Testis (tissue), 3 donors: ENCODE measurements around the gene ADTRP. TPM values are rescaled to one million over a fixed set of nuclear protein-coding genes. Genes with fewer than 3 reads are reported as not detected.

Experiments
- DNase-seq: peaks from one replicate; pipeline ENCODE4 v3.0.0-alpha.2; 2019
- H3K27ac ChIP-seq, 2 donors: fragments of 200-600 bp; sonication (generic); one replicate each; pipeline ENCODE4 v1.5.1; 2019
- H3K27me3 ChIP-seq: fragments of 200-600 bp; sonication (generic); one replicate; pipeline ENCODE4 v1.5.1; 2019
- H3K36me3 ChIP-seq: fragments of 200-600 bp; sonication (generic); one replicate; pipeline ENCODE4 v1.5.1; 2017; ENCODE audit warnings: low read depth; ENCODE audit errors: missing control alignments
- H3K4me1 ChIP-seq: fragments of 200-600 bp; sonication (generic); one replicate; pipeline ENCODE4 v1.5.1; 2019
- H3K4me3 ChIP-seq, 2 donors: fragments of 200-600 bp; sonication (generic); one replicate each; pipeline ENCODE4 v1.5.1; 2017 to 2019
- H3K9me3 ChIP-seq: fragments of 200-600 bp; sonication (generic); one replicate; pipeline ENCODE4 v1.5.1; 2017
- CTCF ChIP-seq, 3 experiments: fragments of 450-650 bp in 2 of 3; fragments of 200-600 bp in 1 of 3; sonication (generic) in 1 of 3; IDR thresholded peaks; one replicate each; pipeline ENCODE4 v1.5.1; 2016 to 2019; ENCODE audit warnings: antibody characterized with exemption in 3 of 3, mild to moderate bottlenecking in 2 of 3, moderate library complexity in 1 of 3
- POLR2A ChIP-seq: fragments of 450-650 bp; IDR thresholded peaks from one replicate; pipeline ENCODE4 v1.6.1; 2017; ENCODE audit warnings: antibody characterized with exemption, mild to moderate bottlenecking, moderate library complexity
- WGBS, 2 donors: methylation state at CpG; one replicate each; pipeline ENCODE4 v1.1.5; 2018; 5-methylcytosine and 5-hydroxymethylcytosine counted together
- intact Hi-C: fragments of 100-400 bp; cut with DNase I; formaldehyde crosslinking; loops from one replicate; pipeline ENCODE4 v1.15.1; 2023; ENCODE audit warnings: low total_unique reads
- polyA plus RNA-seq: library from polyadenylated mRNA; stranded (reverse); fragments of 350-450 nt; fragmentation: Illumina TruSeq; extraction: RNeasy Lipid Tissue Mini Kit (QIAGEN cat#74804); gene quantifications from one replicate; pipeline ENCODE4 v1.2.3, GENCODE V29; 2014; ENCODE audit warnings: low read depth, low replicate concordance; ENCODE audit not compliant: insufficient read depth
- total RNA-seq, 2 donors: library from RNA; depleted of rRNA; stranded (reverse); fragments of >200 nt; gene quantifications; one replicate each; pipeline ENCODE4 v1.2.3, GENCODE V29; 2016

The ADTRP gene
- total and polyA plus RNA-seq, 3 donors from 2014 or later = 8.3 to 49.6 (median 21.3) TPM

GRCh38 chr6:11773581-11773980 is 5.0 kb downstream of the ADTRP start:
- Histone ChIP-seq H3K27ac (no peak overlapping the region), H3K4me3 (no peak overlapping the region), H3K9me3 (no peaks in the 10 kb centered on the region), H3K36me3 (no peaks in the 10 kb centered on the region), H3K4me1 (peaks cover 6% of the 10 kb centered on the region), H3K27me3 (no peaks in the 10 kb centered on the region)
- no peak for TF ChIP-seq CTCF (IDR thresholded peaks at IDR 0.05)
- TF ChIP-seq POLR2A = no peak
- DNase-seq = no peak
- WGBS, 2 donors = 94 to 100% methylated on average over 2 of the region's 2 CpGs
- intact Hi-C loops = no loop called here

GRCh38 chr6:11773013-11773412 is 5.6 kb downstream of the ADTRP start:
- Histone ChIP-seq H3K9me3 (no peaks in the 10 kb centered on the region), H3K36me3 (no peaks in the 10 kb centered on the region), H3K4me1 (peaks cover 6% of the 10 kb centered on the region), H3K27me3 (no peaks in the 10 kb centered on the region), H3K4me3 (no peak overlapping the region), H3K27ac (no peak overlapping the region)
- intact Hi-C loops = no loop called here
- 90 to 92% methylated on average over 5 of the region's 5 CpGs for WGBS, 2 donors
- DNase-seq = no peak
- no peak for TF ChIP-seq CTCF (IDR thresholded peaks at IDR 0.05)
- TF ChIP-seq POLR2A = no peak

- Histone ChIP-seq H3K9me3 (no peaks in the 10 kb centered on the region), H3K27me3 (no peaks in the 10 kb centered on the region), H3K4me3 (no peak overlapping the region), H3K27ac (no peak overlapping the region), H3K4me1 (peaks cover 6% of the 10 kb centered on the region), H3K36me3 (no peaks in the 10 kb centered on the region)
- TF ChIP-seq POLR2A (no peak), CTCF (IDR thresholded peaks at IDR 0.05) (no peak)
- DNase-seq = no peak
- intact Hi-C loops = no loop called here
- 83 to 87% methylated on average over 10 of the region's 10 CpGs for whole genome bisulfite sequencing, 2 donors
Observed at GRCh38 chr6:11772109-11772825, 6.3 kb downstream of the ADTRP start.

GRCh38 chr6:11771473-11772048 is 7.0 kb downstream of the ADTRP start:
- intact Hi-C loops = no loop called here
- Histone ChIP-seq H3K36me3 (no peaks in the 10 kb centered on the region), H3K4me3 (no peak overlapping the region), H3K27ac (no peak overlapping the region), H3K4me1 (peaks cover 6% of the 10 kb centered on the region), H3K27me3 (no peaks in the 10 kb centered on the region), H3K9me3 (no peaks in the 10 kb centered on the region)
- 82 to 86% methylated on average over 13 of the region's 13 CpGs for WGBS, 2 donors
- no peak for TF ChIP-seq CTCF (IDR thresholded peaks at IDR 0.05)
- no peak for TF ChIP-seq POLR2A
- DNase-seq = no peak
